Sigmoid colon (tissue), 7 donors: ENCODE data around the gene ARFGAP1. TPM values are rescaled to one million over a fixed set of nuclear protein-coding genes. Genes with fewer than 3 reads are reported as not detected.

Source experiments
- DNase-seq: peaks from one replicate; pipeline ENCODE4 v3.0.0-alpha.2; 2019
- H3K27ac ChIP-seq, 4 donors: fragments of 200-600 bp; sonication (generic); one replicate each; pipeline ENCODE4 v1.5.1; 2016 to 2019; ENCODE audit warnings: mild to moderate bottlenecking in 1 of 4
- H3K27me3 ChIP-seq, 3 donors: fragments of 200-600 bp; sonication (generic); one replicate each; pipeline ENCODE4 v1.5.1; 2019; ENCODE audit warnings: mild to moderate bottlenecking in 1 of 3
- H3K36me3 ChIP-seq, 4 donors: fragments of 200-600 bp; sonication (generic); one replicate each; pipeline ENCODE4 v1.5.1; 2016 to 2019
- H3K4me1 ChIP-seq, 4 donors: fragments of 200-600 bp; sonication (generic); one replicate each; pipeline ENCODE4 v1.5.1; 2017 to 2019
- H3K4me3 ChIP-seq, 4 donors: fragments of 200-600 bp; sonication (generic); one replicate each; pipeline ENCODE4 v1.5.1; 2017 to 2019; ENCODE audit warnings: mild to moderate bottlenecking in 2 of 4, moderate library complexity in 1 of 4
- H3K9me3 ChIP-seq, 4 donors: fragments of 200-600 bp in 3 of 4; sonication (generic) in 3 of 4; one replicate each; pipeline versions ENCODE4 v1.5.1 to v1.6.1; 2013 to 2019
- CTCF ChIP-seq, 4 experiments: fragments of 450-650 bp in 3 of 4; fragments of 200-600 bp in 1 of 4; IDR thresholded peaks; one replicate each; pipeline ENCODE4 v1.5.1; 2016 to 2019; ENCODE audit warnings: antibody characterized with exemption in 4 of 4, mild to moderate bottlenecking in 3 of 4, moderate library complexity in 2 of 4
- EP300 ChIP-seq, 4 donors: sonication (generic); formaldehyde crosslinking; IDR thresholded peaks; one replicate each; pipeline ENCODE4 v1.6.1; 2017; ENCODE audit warnings: antibody characterized with exemption in 4 of 4
- POLR2A ChIP-seq, 2 donors: fragments of 450-650 bp; IDR thresholded peaks; one replicate each; pipeline ENCODE4 v1.6.1; 2016; ENCODE audit warnings: antibody characterized with exemption in 2 of 2, mild to moderate bottlenecking in 2 of 2, moderate library complexity in 2 of 2
- POLR2AphosphoS5 ChIP-seq, 4 donors: sonication (generic); formaldehyde crosslinking; IDR thresholded peaks; one replicate each; pipeline ENCODE4 v1.6.1; 2017; ENCODE audit warnings: antibody characterized with exemption in 4 of 4
- WGBS, 2 donors: extraction: QIAGEN DNeasy Blood & Tissue Kit; methylation state at CpG; one replicate each; pipeline ENCODE4 v1.1.7; 2013; 5-methylcytosine and 5-hydroxymethylcytosine counted together
- intact Hi-C: fragments of 100-400 bp; cut with DNase I; formaldehyde crosslinking; loops from one replicate; pipeline ENCODE4 v1.15.1; 2023
- polyA plus RNA-seq, 3 donors: library from polyadenylated mRNA; stranded (reverse); fragments of 200-250 nt; gene quantifications; one replicate each; pipeline ENCODE4 v1.2.3, GENCODE V29; 2013
- total RNA-seq, 4 donors: library from RNA; depleted of rRNA; stranded (reverse); fragments of >200 nt; gene quantifications; one replicate each; pipeline ENCODE4 v1.1.0, GENCODE V29; 2016
- donor health status: healthy with polysubstance abuse.
- donor health status: Bipolar disorder and iron deficiency.
- donor health status: healthy.

Gene ARFGAP1
- total and polyA plus RNA-seq, 7 donors: 19.8 to 109 (median 31.8) TPM

- H3K27me3 ChIP-seq: peaks cover 23 to 79% (median 47%) of the 10 kb centered on the region in 3 donors
- H3K27ac ChIP-seq: no peak overlapping the region
Observed at GRCh38 chr20:63253438-63254231, 19.0 kb upstream of the ARFGAP1 start.

GRCh38 chr20:63254232-63254605, 18.4 kb upstream of the ARFGAP1 start, which contains the start of gene NKAIN4:
Gene NKAIN4 (minus strand): TSS chr20:63254463. CDS start chr20:63254450, 13 bp downstream.
- TF ChIP-seq POLR2AphosphoS5 (IDR thresholded peaks at IDR 0.05) (no peak), CTCF (IDR thresholded peaks at IDR 0.05) (no peak), EP300 (IDR thresholded peaks at IDR 0.05) (no peak), POLR2A (IDR thresholded peaks at IDR 0.05) (no peak)
- WGBS, 2 donors: 2 to 10% methylated on average over 46 of the region's 46 CpGs
- no peak within 1 kb of the TSS for H3K27ac ChIP-seq
- H3K4me1 ChIP-seq: peaks cover 0 to 17% (median 15%) of the 10 kb centered on the region in 4 donors
- no peaks in the 10 kb centered on the region for H3K9me3 ChIP-seq
- H3K36me3 ChIP-seq: no peaks in the 10 kb centered on the region
- intact Hi-C loops: no loop called here
- H3K27me3 ChIP-seq: peaks cover 23 to 78% (median 44%) of the 10 kb centered on the region in 3 donors
- no peak for DNase-seq
- peak within 1 kb of the TSS; percentile 14 to 43 (median 32) for H3K4me3 ChIP-seq

More at GRCh38 chr20:63253438-63254231, 19.0 kb upstream of the ARFGAP1 start:
- no peaks in the 10 kb centered on the region for H3K36me3 ChIP-seq
- H3K4me3 ChIP-seq: peak overlapping the region; percentile 14 to 43 (median 32)
- no peak for DNase-seq
- TF ChIP-seq POLR2A (IDR thresholded peaks at IDR 0.05): no peak
- TF ChIP-seq EP300 (IDR thresholded peaks at IDR 0.05): no peak
- no peaks in the 10 kb centered on the region for H3K9me3 ChIP-seq
- intact Hi-C loops: no loop called here
- 2 to 5% methylated on average over 89 of the region's 89 CpGs for WGBS, 2 donors
- peaks cover 0 to 17% (median 15%) of the 10 kb centered on the region in 4 donors for H3K4me1 ChIP-seq

- H3K36me3 ChIP-seq: no peaks in the 10 kb centered on the region
- H3K4me3 ChIP-seq: peak overlapping the region in 2 of 4 donors; percentile 42 to 43
- TF ChIP-seq POLR2AphosphoS5 (IDR thresholded peaks at IDR 0.05): no peak
- no peak for TF ChIP-seq POLR2A (IDR thresholded peaks at IDR 0.05)
- no peak for TF ChIP-seq EP300 (IDR thresholded peaks at IDR 0.05)
- no peak overlapping the region for H3K27ac ChIP-seq
- no peaks in the 10 kb centered on the region for H3K9me3 ChIP-seq
- H3K27me3 ChIP-seq: peaks cover 23 to 77% (median 49%) of the 10 kb centered on the region in 3 donors
- 10 to 16% methylated on average over 56 of the region's 56 CpGs for WGBS, 2 donors
- peaks cover 0 to 17% (median 15%) of the 10 kb centered on the region in 4 donors for H3K4me1 ChIP-seq
- no peak for DNase-seq
- intact Hi-C loops: no loop called here
Observed at GRCh38 chr20:63254606-63255384, 17.8 kb upstream of the ARFGAP1 start.

- intact Hi-C loops: no loop called here
- 45 to 57% methylated on average over 31 of the region's 31 CpGs for WGBS, 2 donors
- Histone ChIP-seq H3K27ac (no peak overlapping the region), H3K9me3 (no peaks in the 10 kb centered on the region), H3K36me3 (no peaks in the 10 kb centered on the region), H3K4me1 (peaks cover 0 to 17% (median 15%) of the 10 kb centered on the region in 4 donors), H3K4me3 (no peak overlapping the region), H3K27me3 (peaks cover 23 to 75% (median 56%) of the 10 kb centered on the region in 3 donors)
- no peak for TF ChIP-seq CTCF (IDR thresholded peaks at IDR 0.05)
- no peak for DNase-seq
Observed at GRCh38 chr20:63255931-63256704, 16.5 kb upstream of the ARFGAP1 start.

GRCh38 chr20:63256954-63257353, 15.7 kb upstream of the ARFGAP1 start:
- peaks cover 0 to 17% (median 15%) of the 10 kb centered on the region in 4 donors for H3K4me1 ChIP-seq
- H3K27me3 ChIP-seq: peaks cover 23 to 81% (median 60%) of the 10 kb centered on the region in 3 donors
- no peaks in the 10 kb centered on the region for H3K9me3 ChIP-seq
- intact Hi-C loops: no loop called here
- no peak for DNase-seq
- no peak overlapping the region for H3K4me3 ChIP-seq
- H3K27ac ChIP-seq: no peak overlapping the region
- no peaks in the 10 kb centered on the region for H3K36me3 ChIP-seq
- 90 to 95% methylated on average over 4 of the region's 4 CpGs for WGBS, 2 donors
- TF ChIP-seq EP300 (IDR thresholded peaks at IDR 0.05) (no peak), POLR2A (IDR thresholded peaks at IDR 0.05) (no peak), POLR2AphosphoS5 (IDR thresholded peaks at IDR 0.05) (no peak), CTCF (IDR thresholded peaks at IDR 0.05) (no peak)
